Stimulated activated CD8-positive, alpha-beta memory T cell treated with anti-CD3 and anti-CD28 coated beads, Interleukin-2, amount 100 ng/mL, for 48 hours (primary cell): ENCODE measurements around the gene ASB3.
"Not testable (repeated sequence)": the region's sequence is repeated elsewhere in the genome, so short reads cannot be mapped to it uniquely, and the experiment has no call there.

Experiments
- DNase-seq, 2 donors: peaks; one replicate each; pipeline ENCODE4 v3.0.0-alpha.2; 2020; ENCODE audit warnings: low read depth in 2 of 2

Gene ASB3

GRCh38 chr2:53786705-53787613 is at the start of gene ASB3, which contains the start of gene ERLEC1:
TSS of gene ASB3 (minus strand) at chr2:53786953. CDS start at chr2:53765572, 21,381 bp downstream.
TSS of gene ERLEC1 (plus strand) at chr2:53787044. CDS start at chr2:53787211, 167 bp downstream.
- peak; percentile 85 to 88 for DNase-seq

GRCh38 chr2:53829980-53830290 is 43.2 kb upstream of the ASB3 start:
- DNase-seq, result not testable (repeated sequence)

GRCh38 chr2:53829273-53829979 is 42.7 kb upstream of the ASB3 start:
- no peak for DNase-seq

- no peak for DNase-seq
These were observed 41.6 kb upstream of the ASB3 start for GRCh38 chr2:53828331-53828730.

- DNase-seq, result no peak
These were observed 40.8 kb upstream of the ASB3 start for GRCh38 chr2:53827398-53828175.

- no peak for DNase-seq
These were observed 40.0 kb upstream of the ASB3 start for GRCh38 chr2:53826587-53827397.

- DNase-seq, result no peak
These were observed 39.3 kb upstream of the ASB3 start for GRCh38 chr2:53826030-53826410.

- DNase-seq, result peak in 1 of 2 donors; percentile 7
These were observed 36.9 kb upstream of the ASB3 start for GRCh38 chr2:53823639-53824038.

- DNase-seq, result no peak
These were observed 35.1 kb upstream of the ASB3 start for GRCh38 chr2:53821810-53822209.

- DNase-seq, result no peak
These were observed 34.0 kb upstream of the ASB3 start for GRCh38 chr2:53820711-53821110.

- DNase-seq, result no peak
These were observed 33.3 kb upstream of the ASB3 start for GRCh38 chr2:53820048-53820447.

- no peak for DNase-seq
These were observed 32.9 kb upstream of the ASB3 start for GRCh38 chr2:53819634-53820033.

- DNase-seq, result no peak
These were observed 32.2 kb upstream of the ASB3 start for GRCh38 chr2:53818854-53819435.

GRCh38 chr2:53813151-53813550 is 26.4 kb upstream of the ASB3 start:
- DNase-seq, result no peak

GRCh38 chr2:53811601-53812000 is 24.8 kb upstream of the ASB3 start:
- DNase-seq, result no peak

GRCh38 chr2:53802617-53803151 is 15.9 kb upstream of the ASB3 start:
- no peak for DNase-seq

- no peak for DNase-seq
These were observed 14.8 kb upstream of the ASB3 start for GRCh38 chr2:53801547-53801946.

- no peak for DNase-seq
These were observed 7.1 kb upstream of the ASB3 start for GRCh38 chr2:53793821-53794220.

GRCh38 chr2:53793261-53793660 is 6.5 kb upstream of the ASB3 start:
- no peak for DNase-seq

- no peak for DNase-seq
These were observed 999 bp upstream of the ASB3 start for GRCh38 chr2:53787614-53788289.
